HepG2 (cell line): ENCODE data around the gene NFAT5. TPM values are rescaled to one million over a fixed set of nuclear protein-coding genes. Genes with fewer than 3 reads are reported as not detected.

Experiments used
- BORCS8-MEF2B ChIP-seq: sonication (generic); formaldehyde crosslinking; IDR thresholded peaks from 2 replicates; pipeline ENCODE4 v1.8.0; 2022; ENCODE audit warnings: mild to moderate bottlenecking, missing genetic modification reagents
- HOXA7 ChIP-seq: sonication (generic); formaldehyde crosslinking; IDR thresholded peaks from 2 replicates; pipeline ENCODE4 v1.8.1; 2022; ENCODE audit warnings: mild to moderate bottlenecking, missing genetic modification reagents, moderate library complexity
- IKZF4 ChIP-seq: sonication (generic); formaldehyde crosslinking; IDR thresholded peaks from 2 replicates; pipeline ENCODE4 v1.5.1; 2020; ENCODE audit warnings: borderline replicate concordance, mild to moderate bottlenecking, low read depth, missing genetic modification reagents; ENCODE audit errors: not compliant biosample characterization
- IKZF5 ChIP-seq: IDR thresholded peaks from 2 replicates; pipeline ENCODE4 v1.6.1; 2018; ENCODE audit warnings: missing genetic modification reagents, mild to moderate bottlenecking, missing compliant biosample characterization
- KDM2A ChIP-seq: sonication (generic); formaldehyde crosslinking; IDR thresholded peaks from 2 replicates; pipeline ENCODE4 v1.4.0; 2020; ENCODE audit warnings: low read depth, missing genetic modification reagents, borderline replicate concordance
- MED13 ChIP-seq: sonication (generic); formaldehyde crosslinking; IDR thresholded peaks from 2 replicates; pipeline ENCODE4 v1.5.0; 2020; ENCODE audit warnings: missing genetic modification reagents
- MEIS2 ChIP-seq: sonication (generic); formaldehyde crosslinking; IDR thresholded peaks from 2 replicates; pipeline ENCODE4 v1.9.0; 2021; ENCODE audit warnings: mild to moderate bottlenecking, missing genetic modification reagents
- NFRKB ChIP-seq: fragments of 450-650 bp; IDR thresholded peaks from 2 replicates; pipeline ENCODE4 v1.6.1; 2017
- SETDB1 ChIP-seq: sonication (generic); formaldehyde crosslinking; IDR thresholded peaks from 2 replicates; pipeline ENCODE4 v1.5.1; 2020; ENCODE audit warnings: missing genetic modification reagents, mild to moderate bottlenecking, borderline replicate concordance
- SMAD9 ChIP-seq: sonication (generic); formaldehyde crosslinking; IDR thresholded peaks from 2 replicates; pipeline ENCODE4 v1.5.1; 2020; ENCODE audit warnings: mild to moderate bottlenecking, missing genetic modification reagents
- SMC3 ChIP-seq: IDR thresholded peaks from 2 replicates; pipeline ENCODE4 v1.6.1; 2011; ENCODE audit warnings: low read length, improper control_type of control experiment
- TRIM24 ChIP-seq: sonication (generic); formaldehyde crosslinking; IDR thresholded peaks from 2 replicates; pipeline ENCODE4 v1.8.0; 2022; ENCODE audit warnings: mild to moderate bottlenecking, missing genetic modification reagents
- ZHX1 ChIP-seq: sonication (generic); formaldehyde crosslinking; IDR thresholded peaks from 2 replicates; pipeline ENCODE4 v1.8.1; 2022; ENCODE audit warnings: low read depth, mild to moderate bottlenecking, missing genetic modification reagents
- ZNF138 ChIP-seq: sonication (generic); formaldehyde crosslinking; IDR thresholded peaks from 2 replicates; pipeline ENCODE4 v1.5.0; 2020; ENCODE audit warnings: mild to moderate bottlenecking, low read depth, missing genetic modification reagents
- ZNF432 ChIP-seq: sonication (generic); formaldehyde crosslinking; IDR thresholded peaks from 2 replicates; pipeline ENCODE4 v1.5.0; 2020; ENCODE audit warnings: missing genetic modification reagents, mild to moderate bottlenecking, borderline replicate concordance
- ZNF572 ChIP-seq: sonication (generic); formaldehyde crosslinking; IDR thresholded peaks from 2 replicates; pipeline ENCODE4 v1.5.1; 2020; ENCODE audit warnings: mild to moderate bottlenecking, missing genetic modification reagents
- ZNF629 ChIP-seq: sonication (generic); formaldehyde crosslinking; conservative IDR thresholded peaks from 2 replicates; pipeline ENCODE4 v1.5.0; 2020; ENCODE audit warnings: missing genetic modification reagents
- ZNF879 ChIP-seq: sonication (generic); formaldehyde crosslinking; IDR thresholded peaks from 2 replicates; pipeline ENCODE4 v1.8.1; 2023; ENCODE audit warnings: missing genetic modification reagents
- polyA plus RNA-seq, 8 experiments: library from polyadenylated mRNA; depleted of rRNA in 3 of 8; stranded (reverse) in 7 of 8; unstranded in 1 of 8; fragments of >200 nt; fragmentation: Illumina TruSeq in 4 of 8; extraction: Trizol in 4 of 8; gene quantifications; 2 replicates each; pipeline versions ENCODE4 v1.2.1 to v1.2.3, GENCODE V29; 2011 to 2016; ENCODE audit warnings: low read depth in 4 of 8, missing spikeins in 1 of 8, mixed read lengths in 1 of 8; ENCODE audit not compliant: insufficient read depth in 1 of 8
- total RNA-seq, 5 experiments: library from RNA; depleted of rRNA; stranded (reverse); fragments of >200 nt; fragmentation: Illumina TruSeq; extraction: Trizol; gene quantifications; 2 replicates each; pipeline ENCODE4 v1.2.3, GENCODE V29; 2016; ENCODE audit warnings: low read depth in 1 of 5
- TF ChIP-seq, protein P1 (sequence below): sonication (generic); formaldehyde crosslinking; IDR thresholded peaks from 2 replicates; pipeline ENCODE4 v1.5.0; 2020; ENCODE audit warnings: missing genetic modification reagents, mild to moderate bottlenecking, borderline replicate concordance
- TF ChIP-seq, protein P2 (sequence below): sonication (generic); formaldehyde crosslinking; IDR thresholded peaks from 2 replicates; pipeline ENCODE4 v1.4.0; 2020; ENCODE audit warnings: mild to moderate bottlenecking, missing genetic modification reagents
- TF ChIP-seq, protein P3 (sequence below): sonication (generic); formaldehyde crosslinking; IDR thresholded peaks from 2 replicates; pipeline ENCODE4 v1.4.0; 2020; ENCODE audit warnings: missing genetic modification reagents, borderline replicate concordance

NFAT5 gene
- total and polyA plus RNA-seq, 2 of the 13 experiments (the other 11 are each of a cell fraction or from before 2014, with no cell fraction given): 20.5 to 54.3 TPM

GRCh38 chr16:69564845-69565670 lies 708 bp upstream of the NFAT5 start (continued):
- TF ChIP-seq SMAD9 (CRISPR knock-in tag) (no peak), SMC3 (no peak), KDM2A (CRISPR knock-in tag) (no peak), ZNF432 (CRISPR knock-in tag) (no peak), ZNF879 (CRISPR knock-in tag) (no peak; the same call in 1 of the 2 replicates), NFRKB (no peak), IKZF5 (CRISPR knock-in tag) (no peak), MEIS2 (CRISPR knock-in tag) (no peak), ZNF629 (CRISPR knock-in tag) (no peak), HOXA7 (CRISPR knock-in tag) (no peak), MED13 (no peak; the same call in 1 of the 2 replicates), IKZF4 (no peak), ZNF572 (no peak), TRIM24 (CRISPR knock-in tag) (no peak), ZNF138 (CRISPR knock-in tag) (0 out of 2 replicates have a peak, but pooled peaks have one; percentile 29), SETDB1 (CRISPR knock-in tag) (no peak), ZHX1 (no peak), BORCS8-MEF2B (CRISPR knock-in tag) (no peak)
- TF ChIP-seq, protein P1, sequence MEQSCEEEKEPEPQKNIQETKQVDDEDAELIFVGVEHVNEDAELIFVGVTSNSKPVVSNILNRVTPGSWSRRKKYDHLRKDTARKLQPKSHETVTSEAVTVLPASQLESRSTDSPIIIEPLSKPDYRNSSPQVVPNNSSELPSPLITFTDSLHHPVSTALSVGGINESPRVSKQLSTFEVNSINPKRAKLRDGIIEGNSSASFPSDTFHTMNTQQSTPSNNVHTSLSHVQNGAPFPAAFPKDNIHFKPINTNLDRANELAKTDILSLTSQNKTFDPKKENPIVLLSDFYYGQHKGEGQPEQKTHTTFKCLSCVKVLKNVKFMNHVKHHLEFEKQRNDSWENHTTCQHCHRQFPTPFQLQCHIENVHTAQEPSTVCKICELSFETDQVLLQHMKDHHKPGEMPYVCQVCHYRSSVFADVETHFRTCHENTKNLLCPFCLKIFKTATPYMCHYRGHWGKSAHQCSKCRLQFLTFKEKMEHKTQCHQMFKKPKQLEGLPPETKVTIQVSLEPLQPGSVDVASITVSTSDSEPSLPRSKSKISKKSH: no peak
- TF ChIP-seq, protein P2, sequence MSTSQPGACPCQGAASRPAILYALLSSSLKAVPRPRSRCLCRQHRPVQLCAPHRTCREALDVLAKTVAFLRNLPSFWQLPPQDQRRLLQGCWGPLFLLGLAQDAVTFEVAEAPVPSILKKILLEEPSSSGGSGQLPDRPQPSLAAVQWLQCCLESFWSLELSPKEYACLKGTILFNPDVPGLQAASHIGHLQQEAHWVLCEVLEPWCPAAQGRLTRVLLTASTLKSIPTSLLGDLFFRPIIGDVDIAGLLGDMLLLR: no peak
- TF ChIP-seq, protein P3, sequence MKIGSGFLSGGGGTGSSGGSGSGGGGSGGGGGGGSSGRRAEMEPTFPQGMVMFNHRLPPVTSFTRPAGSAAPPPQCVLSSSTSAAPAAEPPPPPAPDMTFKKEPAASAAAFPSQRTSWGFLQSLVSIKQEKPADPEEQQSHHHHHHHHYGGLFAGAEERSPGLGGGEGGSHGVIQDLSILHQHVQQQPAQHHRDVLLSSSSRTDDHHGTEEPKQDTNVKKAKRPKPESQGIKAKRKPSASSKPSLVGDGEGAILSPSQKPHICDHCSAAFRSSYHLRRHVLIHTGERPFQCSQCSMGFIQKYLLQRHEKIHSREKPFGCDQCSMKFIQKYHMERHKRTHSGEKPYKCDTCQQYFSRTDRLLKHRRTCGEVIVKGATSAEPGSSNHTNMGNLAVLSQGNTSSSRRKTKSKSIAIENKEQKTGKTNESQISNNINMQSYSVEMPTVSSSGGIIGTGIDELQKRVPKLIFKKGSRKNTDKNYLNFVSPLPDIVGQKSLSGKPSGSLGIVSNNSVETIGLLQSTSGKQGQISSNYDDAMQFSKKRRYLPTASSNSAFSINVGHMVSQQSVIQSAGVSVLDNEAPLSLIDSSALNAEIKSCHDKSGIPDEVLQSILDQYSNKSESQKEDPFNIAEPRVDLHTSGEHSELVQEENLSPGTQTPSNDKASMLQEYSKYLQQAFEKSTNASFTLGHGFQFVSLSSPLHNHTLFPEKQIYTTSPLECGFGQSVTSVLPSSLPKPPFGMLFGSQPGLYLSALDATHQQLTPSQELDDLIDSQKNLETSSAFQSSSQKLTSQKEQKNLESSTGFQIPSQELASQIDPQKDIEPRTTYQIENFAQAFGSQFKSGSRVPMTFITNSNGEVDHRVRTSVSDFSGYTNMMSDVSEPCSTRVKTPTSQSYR (CRISPR knock-in tag): no peak
